Panc1 (cell line): ENCODE data around the gene NHEJ1. TPM values are rescaled to one million over a fixed set of nuclear protein-coding genes. Genes with fewer than 3 reads are reported as not detected.

Experiments used
- ATAC-seq: fragments of 200-7000 bp; cut with Tn5 transposase; 2 replicates; pipeline ENCODE4 v1.9.1; 2020; ENCODE audit warnings: mild to moderate bottlenecking, moderate library complexity
- BruUV-seq: library from RNA; stranded (reverse); fragments of 400-500 nt; replicated peaks from 2 replicates; lab custom pipeline; 2021; lab: Mats Ljungman, UMichigan
- CTCF ChIA-PET: fragments of 300-600 bp; sonication (Branson Sonifier 250); formaldehyde crosslinking; loops from one replicate; lab custom pipeline; 2022; ENCODE audit warnings: antibody characterized with exemption; lab: Charles Lee
- POLR2A ChIA-PET: fragments of 300-600 bp; sonication (Branson Sonifier 250); formaldehyde crosslinking; loops from one replicate; lab custom pipeline; 2022; ENCODE audit warnings: antibody characterized with exemption; lab: Charles Lee
- DNase-seq: peaks from one replicate; pipeline ENCODE4 v3.0.0-alpha.2; 2010; ENCODE audit warnings: low read depth, low spot score
- H3K27ac ChIP-seq: 2 replicates; pipeline ENCODE4 v1.5.1; 2011; ENCODE audit warnings: mild to moderate bottlenecking, low read length, inconsistent platforms
- H3K27me3 ChIP-seq: fragments of 200-500 bp; sonication (Bioruptor generic); 2 replicates; pipeline ENCODE4 v1.6.0; 2014; ENCODE audit warnings: low read length, inconsistent platforms; ENCODE audit not compliant: control insufficient read depth, insufficient read depth
- H3K36me3 ChIP-seq: fragments of 200-500 bp; sonication (Bioruptor generic); 2 replicates; pipeline ENCODE4 v1.5.1; 2014; ENCODE audit warnings: inconsistent platforms, mild to moderate bottlenecking, low read length, moderate library complexity; ENCODE audit not compliant: control insufficient read depth, insufficient read depth
- H3K4me1 ChIP-seq: 2 replicates; pipeline ENCODE4 v1.5.1; 2011; ENCODE audit warnings: inconsistent platforms, mild to moderate bottlenecking, low read length, moderate library complexity; ENCODE audit not compliant: control insufficient read depth, insufficient read depth
- H3K4me3 ChIP-seq, 2 experiments: 2 replicates each; pipeline ENCODE4 v1.5.1; 2011 to 2012; ENCODE audit warnings: low read depth in 2 of 2, low read length in 2 of 2, mild to moderate bottlenecking in 2 of 2, inconsistent platforms in 1 of 2, moderate library complexity in 1 of 2
- H3K9me3 ChIP-seq: fragments of 200-500 bp; sonication (Bioruptor generic); 2 replicates; pipeline ENCODE4 v1.5.1; 2014; ENCODE audit warnings: low read depth, mild to moderate bottlenecking, inconsistent platforms, low read length, moderate library complexity; ENCODE audit not compliant: control insufficient read depth, insufficient read depth
- CTCF ChIP-seq: fragments of 450-650 bp; IDR thresholded peaks from 2 replicates; pipeline ENCODE4 v1.5.1; 2017; ENCODE audit warnings: mild to moderate bottlenecking
- POLR2AphosphoS5 ChIP-seq: IDR thresholded peaks from 2 replicates; pipeline ENCODE4 v1.6.1; 2012; ENCODE audit warnings: mild to moderate bottlenecking, low read depth, low read length, moderate library complexity
- REST ChIP-seq, 2 experiments: IDR thresholded peaks; 2 replicates each; pipeline ENCODE4 v1.6.1; 2011 to 2012; ENCODE audit warnings: low read depth in 2 of 2, control low read depth in 1 of 2, low read length in 1 of 2, mild to moderate bottlenecking in 1 of 2, moderate library complexity in 1 of 2; ENCODE audit not compliant: insufficient read depth in 1 of 2
- SIN3A ChIP-seq: IDR thresholded peaks from 2 replicates; pipeline ENCODE4 v1.6.1; 2012; ENCODE audit warnings: low read depth, mild to moderate bottlenecking, low read length, moderate library complexity, borderline replicate concordance; ENCODE audit not compliant: insufficient read depth
- TCF7L2 ChIP-seq: IDR thresholded peaks from 2 replicates; pipeline ENCODE4 v1.6.1; 2011; ENCODE audit warnings: mild to moderate bottlenecking, low read depth, low read length, inconsistent platforms
- in situ Hi-C: cut with HindIII; loops from 2 replicates; pipeline ENCODE4 v1.10.0; 2016; ENCODE audit warnings: low sequenced_read_pairs, low pct_unique_long_range_greater_than_20kb
- intact Hi-C: fragments of 100-400 bp; cut with micrococcal nuclease; formaldehyde crosslinking; loops from one replicate; pipeline ENCODE4 v1.10.0; 2022; ENCODE audit not compliant: unreplicated experiment
- total RNA-seq: library from RNA; stranded (reverse); gene quantifications from one replicate; pipeline ENCODE4 v1.2.1, GENCODE V29; 2021; ENCODE audit not compliant: unreplicated experiment

Gene NHEJ1
- total RNA-seq, 1 experiment from 2014 or later = 18.2 TPM

- in situ Hi-C loops = no loop called here
- Histone ChIP-seq H3K4me3 (no peak overlapping the region), H3K36me3 (no peaks in the 10 kb centered on the region), H3K27me3 (no peaks in the 10 kb centered on the region), H3K27ac (no peak overlapping the region), H3K9me3 (no peaks in the 10 kb centered on the region), H3K4me1 (no peaks in the 10 kb centered on the region)
- ATAC-seq (no peak), DNase-seq (no peak)
- ChIA-PET POLR2A (no interaction called here), CTCF (interaction anchor here (0.7 kb wide), 1 partner anchor 28 kb away, joined by 9 read pairs; the partner anchor contains the start of gene SLC23A3)
- TF ChIP-seq TCF7L2 (no peak), REST (IDR thresholded peaks at IDR 0.05; ENCODE audit: insufficient read depth in 1 of 2, low read depth in 2 of 2, low read length in 1 of 2) (no peak), POLR2AphosphoS5 (no peak), SIN3A (no peak), CTCF (no peak)
- intact Hi-C loops = no loop called here
- BruUV-seq = no TSS peak
These were observed 36.8 kb upstream of the NHEJ1 start for GRCh38 chr2:219197388-219197787.

- Histone ChIP-seq H3K4me1 (no peaks in the 10 kb centered on the region), H3K36me3 (peaks cover 13% of the 10 kb centered on the region; the same call in 1 of the 2 replicates), H3K9me3 (no peaks in the 10 kb centered on the region), H3K27ac (no peak overlapping the region), H3K27me3 (no peaks in the 10 kb centered on the region), H3K4me3 (no peak overlapping the region)
- ChIA-PET POLR2A (no interaction called here), CTCF (interaction anchor here (0.6 kb wide), 1 partner anchor 144 kb away, joined by 3 read pairs; no protein-coding TSS in a partner anchor)
- no peak for DNase-seq
- BruUV-seq = no TSS peak
- ATAC-seq = peak; percentile 33
- intact Hi-C loops (no loop called here), in situ Hi-C loops (no loop called here)
- TF ChIP-seq CTCF (no peak), SIN3A (no peak), REST (IDR thresholded peaks at IDR 0.05; ENCODE audit: insufficient read depth in 1 of 2, low read depth in 2 of 2, low read length in 1 of 2) (no peak), TCF7L2 (no peak), POLR2AphosphoS5 (no peak)
These were observed 26.3 kb upstream of the NHEJ1 start for GRCh38 chr2:219186754-219187456.
